ENCODE data around the gene ARRB2.

ARRB2 gene

GRCh38 chr17:4733073-4733531 is 22.7 kb downstream of the ARRB2 start:
- no peak for DNase-seq

GRCh38 chr17:4734857-4735475 is 24.5 kb downstream of the ARRB2 start:
- DNase-seq = no peak

- no peak for DNase-seq
Observed at GRCh38 chr17:4735876-4736651, 25.6 kb downstream of the ARRB2 start.

GRCh38 chr17:4738136-4739121 is 28.0 kb downstream of the ARRB2 start:
- DNase-seq = no peak

GRCh38 chr17:4739122-4740024 is 28.9 kb downstream of the ARRB2 start, which contains the start of the genes CXCL16 and ZMYND15:
Gene CXCL16, minus strand, starts transcription at chr17:4739928. Its CDS starts 589 bp downstream, at chr17:4739339.
Gene ZMYND15, plus strand, starts transcription at chr17:4739833. Its CDS starts 716 bp downstream, at chr17:4740549.
- no peak for DNase-seq

GRCh38 chr17:4740025-4740351 is 29.6 kb downstream of the ARRB2 start:
- DNase-seq = no peak

GRCh38 chr17:4740584-4740983 is 30.2 kb downstream of the ARRB2 start:
- DNase-seq = no peak

GRCh38 chr17:4741544-4741943 is 31.1 kb downstream of the ARRB2 start:
- no peak for DNase-seq

GRCh38 chr17:4742133-4742532 is 31.7 kb downstream of the ARRB2 start:
- no peak for DNase-seq

- DNase-seq = no peak
Observed at GRCh38 chr17:4742629-4743028, 32.2 kb downstream of the ARRB2 start.

- no peak for DNase-seq
Observed at GRCh38 chr17:4743216-4743615, 32.8 kb downstream of the ARRB2 start.

- no peak for DNase-seq
Observed at GRCh38 chr17:4743898-4744297, 33.5 kb downstream of the ARRB2 start.

GRCh38 chr17:4744999-4745969 is 34.9 kb downstream of the ARRB2 start:
- DNase-seq = no peak

- no peak for DNase-seq
Observed at GRCh38 chr17:4747847-4748246, 37.4 kb downstream of the ARRB2 start.

- no peak for DNase-seq
Observed at GRCh38 chr17:4748686-4749085, 38.3 kb downstream of the ARRB2 start.

GRCh38 chr17:4750606-4751005 is 40.2 kb downstream of the ARRB2 start:
- no peak for DNase-seq

GRCh38 chr17:4751932-4752331 is 41.5 kb downstream of the ARRB2 start:
- DNase-seq = no peak

GRCh38 chr17:4753392-4753791 is 43.0 kb downstream of the ARRB2 start:
- DNase-seq = no peak

GRCh38 chr17:4759776-4760236 is 49.4 kb downstream of the ARRB2 start:
- no peak for DNase-seq

GRCh38 chr17:4764595-4764994 is 54.2 kb downstream of the ARRB2 start:
- DNase-seq = no peak

GRCh38 chr17:4766201-4766600 is 55.8 kb downstream of the ARRB2 start:
- no peak for DNase-seq

All from cerebellar nuclear complex (tissue), 1 donor.